ENCODE data around the gene ALOX5AP.

Gene ALOX5AP

GRCh38 chr13:30766231-30766630, 30.9 kb downstream of the ALOX5AP start:
- no peak for DNase-seq (ENCODE audit: low read depth in 1 of 2, low spot score in 1 of 2)
- no peak overlapping the region for H3K4me3 ChIP-seq (replicated peaks; ENCODE audit: insufficient read depth, low read length)
- TF ChIP-seq SPI1 (IDR thresholded peaks at IDR 0.05; ENCODE audit: borderline replicate concordance, low read depth) (no peak), POLR2AphosphoS5 (IDR thresholded peaks at IDR 0.05; ENCODE audit: low read depth) (no peak), GABPA (IDR thresholded peaks at IDR 0.05; ENCODE audit: low read depth) (no peak), REST (IDR thresholded peaks at IDR 0.05; ENCODE audit: insufficient replicate concordance, low read depth) (no peak), CTCF (IDR thresholded peaks at IDR 0.05; ENCODE audit: insufficient read depth, low read length) (no peak)
- no peak overlapping the region for H3K27ac ChIP-seq (replicated peaks)
- no peaks in the 10 kb centered on the region for H3K27me3 ChIP-seq (ENCODE audit: insufficient read depth, poor library complexity, severe bottlenecking)

GRCh38 chr13:30770929-30771328, 35.6 kb downstream of the ALOX5AP start:
- Histone ChIP-seq H3K4me3 (replicated peaks; ENCODE audit: insufficient read depth, low read length) (no peak overlapping the region), H3K27ac (replicated peaks) (no peak overlapping the region), H3K27me3 (ENCODE audit: insufficient read depth, poor library complexity, severe bottlenecking) (no peaks in the 10 kb centered on the region)
- DNase-seq (ENCODE audit: low read depth in 1 of 2, low spot score in 1 of 2) = no peak
- TF ChIP-seq REST (IDR thresholded peaks at IDR 0.05; ENCODE audit: insufficient replicate concordance, low read depth) = no peak

GRCh38 chr13:30773561-30773960, 38.2 kb downstream of the ALOX5AP start:
- Histone ChIP-seq H3K27ac (replicated peaks) (no peak overlapping the region), H3K4me3 (replicated peaks; ENCODE audit: insufficient read depth, low read length) (no peak overlapping the region), H3K27me3 (ENCODE audit: insufficient read depth, poor library complexity, severe bottlenecking) (no peaks in the 10 kb centered on the region)
- TF ChIP-seq SPI1 (IDR thresholded peaks at IDR 0.05; ENCODE audit: borderline replicate concordance, low read depth) (no peak), GABPA (IDR thresholded peaks at IDR 0.05; ENCODE audit: low read depth) (no peak), REST (IDR thresholded peaks at IDR 0.05; ENCODE audit: insufficient replicate concordance, low read depth) (no peak), POLR2AphosphoS5 (IDR thresholded peaks at IDR 0.05; ENCODE audit: low read depth) (no peak), CTCF (IDR thresholded peaks at IDR 0.05; ENCODE audit: insufficient read depth, low read length) (no peak)
- DNase-seq (ENCODE audit: low read depth in 1 of 2, low spot score in 1 of 2) = no peak
